Lower leg skin (tissue), 4 donors: ENCODE data around the gene RABEP2. TPM values are rescaled to one million over a fixed set of nuclear protein-coding genes. Genes with fewer than 3 reads are reported as not detected.
A peak's percentile ranks its signal among the peaks of the same experiment; 100 is the strongest.

Experiments
- DNase-seq, 2 donors: peaks; one replicate each; pipeline ENCODE4 v3.0.0-alpha.2; 2019; ENCODE audit warnings: low spot score in 2 of 2
- H3K4me3 ChIP-seq: fragments of 200-600 bp; sonication (generic); 2 replicates; pipeline ENCODE4 v1.5.1; 2017; ENCODE audit warnings: mild to moderate bottlenecking, low read depth; ENCODE audit not compliant: poor library complexity, severe bottlenecking
- POLR2A ChIP-seq, 2 donors: fragments of 450-650 bp; IDR thresholded peaks; one replicate each; pipeline ENCODE4 v1.6.1; 2016 to 2017; ENCODE audit warnings: antibody characterized with exemption in 2 of 2, mild to moderate bottlenecking in 1 of 2, moderate library complexity in 1 of 2
- WGBS, 2 donors: methylation state at CpG; one replicate each; pipeline ENCODE4 v1.1.5; 2018; 5-methylcytosine and 5-hydroxymethylcytosine counted together
- intact Hi-C: fragments of 100-400 bp; cut with DNase I; formaldehyde crosslinking; loops from one replicate; pipeline ENCODE4 v1.15.0; 2023; ENCODE audit warnings: low total_unique reads
- total RNA-seq, 4 donors: library from RNA; depleted of rRNA; stranded (reverse); fragments of >200 nt; gene quantifications; one replicate each; pipeline ENCODE4 v1.1.0, GENCODE V29; 2016
- TF ChIP-seq, protein P1 (sequence below), 3 donors: fragments of 450-650 bp; IDR thresholded peaks; one replicate each; pipeline ENCODE4 v1.5.1; 2016; ENCODE audit warnings: antibody characterized with exemption in 3 of 3, mild to moderate bottlenecking in 3 of 3, moderate library complexity in 2 of 3

Gene RABEP2
- total RNA-seq, 4 donors from 2014 or later: 80.7 to 124 (median 94.9) TPM

- no peak for TF ChIP-seq POLR2A (IDR thresholded peaks at IDR 0.05)
- no peak for DNase-seq
- intact Hi-C loops: no loop called here
- 87 to 93% methylated on average over 2 of the region's 2 CpGs for WGBS, 2 donors
- no peak overlapping the region for H3K4me3 ChIP-seq
Observed at GRCh38 chr16:28964496-28964895, 39.5 kb upstream of the RABEP2 start.

GRCh38 chr16:28964072-28964471 is 39.0 kb upstream of the RABEP2 start:
- 90 to 91% methylated on average over 3 of the region's 3 CpGs for whole genome bisulfite sequencing, 2 donors
- no peak for DNase-seq
- H3K4me3 ChIP-seq: no peak overlapping the region
- TF ChIP-seq, protein P1, sequence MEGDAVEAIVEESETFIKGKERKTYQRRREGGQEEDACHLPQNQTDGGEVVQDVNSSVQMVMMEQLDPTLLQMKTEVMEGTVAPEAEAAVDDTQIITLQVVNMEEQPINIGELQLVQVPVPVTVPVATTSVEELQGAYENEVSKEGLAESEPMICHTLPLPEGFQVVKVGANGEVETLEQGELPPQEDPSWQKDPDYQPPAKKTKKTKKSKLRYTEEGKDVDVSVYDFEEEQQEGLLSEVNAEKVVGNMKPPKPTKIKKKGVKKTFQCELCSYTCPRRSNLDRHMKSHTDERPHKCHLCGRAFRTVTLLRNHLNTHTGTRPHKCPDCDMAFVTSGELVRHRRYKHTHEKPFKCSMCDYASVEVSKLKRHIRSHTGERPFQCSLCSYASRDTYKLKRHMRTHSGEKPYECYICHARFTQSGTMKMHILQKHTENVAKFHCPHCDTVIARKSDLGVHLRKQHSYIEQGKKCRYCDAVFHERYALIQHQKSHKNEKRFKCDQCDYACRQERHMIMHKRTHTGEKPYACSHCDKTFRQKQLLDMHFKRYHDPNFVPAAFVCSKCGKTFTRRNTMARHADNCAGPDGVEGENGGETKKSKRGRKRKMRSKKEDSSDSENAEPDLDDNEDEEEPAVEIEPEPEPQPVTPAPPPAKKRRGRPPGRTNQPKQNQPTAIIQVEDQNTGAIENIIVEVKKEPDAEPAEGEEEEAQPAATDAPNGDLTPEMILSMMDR (IDR thresholded peaks at IDR 0.05): no peak
- no peak for TF ChIP-seq POLR2A (IDR thresholded peaks at IDR 0.05)
- intact Hi-C loops: no loop called here

DNA sequence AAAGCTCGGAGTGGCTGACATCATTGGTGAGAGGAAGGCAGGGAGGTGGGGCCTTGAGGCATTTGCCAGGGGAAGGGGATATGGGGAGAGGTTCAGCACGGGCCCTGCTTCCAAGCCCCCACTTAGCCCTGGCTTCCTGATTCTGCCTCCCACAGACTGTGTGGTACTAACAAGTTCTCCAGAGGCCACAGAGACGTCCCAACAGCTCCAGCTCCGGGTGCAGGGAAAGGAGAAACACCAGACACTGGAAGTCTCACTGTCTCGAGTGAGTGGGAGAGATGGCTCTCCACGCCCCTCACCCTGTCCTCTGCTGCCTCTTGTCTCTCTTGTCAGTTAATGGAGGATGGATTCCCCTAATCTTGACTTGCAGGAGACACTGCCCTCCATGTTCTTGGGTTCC is 33.8 kb upstream of the RABEP2 start:
- 91 to 93% methylated on average over 6 of the region's 6 CpGs for WGBS, 2 donors
- H3K4me3 ChIP-seq: no peak overlapping the region
- no peak for DNase-seq
- intact Hi-C loops: no loop called here
- TF ChIP-seq, protein P1 (IDR thresholded peaks at IDR 0.05): no peak
- no peak for TF ChIP-seq POLR2A (IDR thresholded peaks at IDR 0.05)

DNA sequence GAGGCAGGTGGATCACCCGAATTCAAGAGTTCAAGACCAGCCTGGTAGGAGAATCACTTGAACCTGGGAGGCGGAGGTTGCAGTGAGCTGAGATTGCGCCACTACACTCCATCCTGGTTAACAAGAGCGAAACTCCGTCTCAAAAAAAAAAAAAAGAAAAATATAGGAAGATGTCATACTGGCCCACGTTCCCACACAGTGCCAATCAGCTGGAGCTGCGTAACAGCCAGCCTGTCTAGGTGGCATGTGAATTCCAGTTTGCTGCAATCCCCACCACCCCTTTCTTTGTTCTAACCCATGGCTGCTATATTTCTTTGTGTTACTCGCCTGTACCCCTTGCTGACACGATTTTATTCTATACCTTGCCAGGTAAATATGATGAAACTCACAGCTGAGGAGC is 33.2 kb upstream of the RABEP2 start:
- no peak for DNase-seq
- 92% methylated on average over 9 of the region's 9 CpGs for WGBS, 2 donors
- intact Hi-C loops: no loop called here
- TF ChIP-seq, protein P1 (IDR thresholded peaks at IDR 0.05): no peak
- TF ChIP-seq POLR2A (IDR thresholded peaks at IDR 0.05): no peak
- H3K4me3 ChIP-seq: no peak overlapping the region

DNA sequence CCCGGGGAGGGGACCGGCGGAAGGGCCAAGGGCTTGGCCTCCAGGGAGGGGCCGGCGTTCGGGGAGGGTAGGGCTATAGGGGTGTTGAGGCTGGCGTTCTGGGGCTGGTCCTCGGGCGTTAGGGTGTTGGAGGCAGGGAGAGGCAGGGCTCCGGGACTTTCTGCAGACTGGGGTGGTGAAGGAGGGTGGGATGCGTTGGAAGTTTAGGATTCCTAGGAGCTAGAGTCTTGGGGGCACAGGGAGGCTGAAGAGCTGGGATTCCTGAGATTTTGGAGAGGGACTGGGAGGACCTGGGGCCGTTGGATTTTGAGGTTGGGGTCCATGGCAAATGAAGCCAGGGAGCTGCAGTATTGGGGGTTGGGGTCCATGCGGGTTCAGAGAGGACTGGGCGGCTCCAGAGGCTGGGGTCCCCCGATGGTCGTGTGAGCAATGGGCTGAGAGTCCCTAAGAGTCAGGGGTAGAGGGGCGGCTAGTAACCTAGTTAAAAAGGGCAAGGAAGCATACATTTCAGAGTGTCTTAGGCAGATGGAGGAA is 26.4 kb upstream of the RABEP2 start:
- WGBS, 2 donors: 2 to 5% methylated on average over 17 of the region's 17 CpGs
- DNase-seq: peak in 1 of 2 donors; percentile 35
- peak overlapping the region; percentile 88 for H3K4me3 ChIP-seq
- TF ChIP-seq, protein P1 (IDR thresholded peaks at IDR 0.05): no peak
- intact Hi-C loops: no loop called here

DNA sequence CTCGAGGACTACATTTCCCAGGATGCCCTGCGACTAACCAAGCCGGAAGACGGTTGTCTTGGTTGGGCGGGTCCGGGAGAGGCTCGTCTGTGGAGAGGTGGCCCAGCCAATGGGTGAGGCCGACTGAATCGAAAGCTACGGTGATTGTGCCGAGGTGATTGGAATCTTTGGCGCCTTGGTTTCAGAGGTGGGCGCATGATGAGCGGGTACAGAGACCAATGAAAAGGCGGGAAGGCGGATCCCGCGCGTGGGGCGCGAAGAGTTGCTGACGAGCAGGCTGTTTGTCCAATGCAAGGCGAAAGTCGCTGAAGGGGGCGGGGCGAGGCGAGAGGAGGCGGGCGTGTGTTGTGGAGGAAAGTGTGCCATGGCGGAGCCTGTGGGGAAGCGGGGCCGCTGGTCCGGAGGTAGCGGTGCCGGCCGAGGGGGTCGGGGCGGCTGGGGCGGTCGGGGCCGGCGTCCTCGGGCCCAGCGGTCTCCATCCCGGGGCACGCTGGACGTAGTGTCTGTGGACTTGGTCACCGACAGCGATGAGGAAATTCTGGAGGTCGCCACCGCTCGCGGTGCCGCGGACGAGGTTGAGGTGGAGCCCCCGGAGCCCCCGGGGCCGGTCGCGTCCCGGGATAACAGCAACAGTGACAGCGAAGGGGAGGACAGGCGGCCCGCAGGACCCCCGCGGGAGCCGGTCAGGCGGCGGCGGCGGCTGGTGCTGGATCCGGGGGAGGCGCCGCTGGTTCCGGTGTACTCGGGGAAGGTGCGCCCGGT is 25.8 kb upstream of the RABEP2 start, which contains the start of gene NFATC2IP:
Gene NFATC2IP, plus strand, starts transcription at position 290 of the 762 bp plus-strand sequence. Its CDS starts 75 bp downstream, at position 365.
- TF ChIP-seq, protein P1 (IDR thresholded peaks at IDR 0.05): no peak
- TF ChIP-seq POLR2A (IDR thresholded peaks at IDR 0.05): no peak
- DNase-seq: peak; percentile 100
- peak within 1 kb of the TSS; percentile 88 for H3K4me3 ChIP-seq
- intact Hi-C loops: no loop called here
- WGBS, 2 donors: 0 to 2% methylated on average over 55 to 68 of the region's 79 CpGs
